Upper lobe of right lung (tissue), 1 donor: ENCODE measurements around the gene FRY. TPM values are rescaled to one million over a fixed set of nuclear protein-coding genes. Genes with fewer than 3 reads are reported as not detected.

Source experiments
- ATAC-seq: fragments of 200-7000 bp; cut with Tn5 transposase; one replicate; pipeline ENCODE4 v1.9.1; 2020; ENCODE audit warnings: mild to moderate bottlenecking, moderate library complexity
- DNase-seq: peaks from one replicate; pipeline ENCODE4 v3.0.0-alpha.2; 2020
- H3K27ac ChIP-seq: fragments of 200-600 bp; one replicate; pipeline ENCODE4 v1.8.0; 2022
- H3K27me3 ChIP-seq: fragments of 200-600 bp; one replicate; pipeline ENCODE4 v1.8.0; 2022; ENCODE audit warnings: mild to moderate bottlenecking
- H3K36me3 ChIP-seq: fragments of 200-600 bp; one replicate; pipeline ENCODE4 v1.8.0; 2022
- H3K4me1 ChIP-seq: fragments of 200-600 bp; one replicate; pipeline ENCODE4 v1.8.0; 2022
- H3K4me3 ChIP-seq: fragments of 200-600 bp; one replicate; pipeline ENCODE4 v1.8.0; 2022; ENCODE audit warnings: mild to moderate bottlenecking
- H3K9me3 ChIP-seq: fragments of 200-600 bp; one replicate; pipeline ENCODE4 v1.8.0; 2022
- CTCF ChIP-seq: fragments of 200-600 bp; IDR thresholded peaks from one replicate; pipeline ENCODE4 v1.8.0; 2022; ENCODE audit warnings: antibody characterized with exemption
- intact Hi-C: fragments of 100-400 bp; cut with DNase I; formaldehyde crosslinking; loops from one replicate; pipeline ENCODE4 v1.11.0; 2022
- total RNA-seq: library from RNA; stranded (reverse); fragmentation: NEBNext Ultra II Directional; extraction: Animal tissue kit (Norgen Biotek cat#: 25700); gene quantifications from one replicate; pipeline ENCODE4 v1.2.1, GENCODE V29; 2021
- donor health status: DM: no; HTN: yes; CAD: no; lungs with severe emphysema.

Gene FRY
- total RNA-seq, 1 donor from 2014 or later = 76.6 TPM

GRCh38 chr13:32211813-32212212 is 180.2 kb downstream of the FRY start:
- H3K27me3 ChIP-seq = no peaks in the 10 kb centered on the region
- no peak overlapping the region for H3K4me3 ChIP-seq
- H3K27ac ChIP-seq = no peak overlapping the region
- H3K9me3 ChIP-seq = no peaks in the 10 kb centered on the region
- H3K4me1 ChIP-seq = no peaks in the 10 kb centered on the region
- peak; percentile 43 for ATAC-seq
- no peak for TF ChIP-seq CTCF
- intact Hi-C loops = no loop called here
- DNase-seq = no peak
- peaks cover 9% of the 10 kb centered on the region for H3K36me3 ChIP-seq

GRCh38 chr13:32212421-32212820 is 180.8 kb downstream of the FRY start:
- Histone ChIP-seq H3K36me3 (peaks cover 9% of the 10 kb centered on the region), H3K4me1 (no peaks in the 10 kb centered on the region), H3K9me3 (no peaks in the 10 kb centered on the region), H3K4me3 (no peak overlapping the region), H3K27me3 (no peaks in the 10 kb centered on the region), H3K27ac (no peak overlapping the region)
- ATAC-seq (no peak), DNase-seq (no peak)
- intact Hi-C loops = no loop called here
- TF ChIP-seq CTCF = no peak

GRCh38 chr13:32213626-32214025 is 182.1 kb downstream of the FRY start:
- DNase-seq (no peak), ATAC-seq (no peak)
- intact Hi-C loops = no loop called here
- Histone ChIP-seq H3K36me3 (peaks cover 9% of the 10 kb centered on the region), H3K27ac (no peak overlapping the region), H3K4me1 (no peaks in the 10 kb centered on the region), H3K9me3 (no peaks in the 10 kb centered on the region), H3K27me3 (no peaks in the 10 kb centered on the region), H3K4me3 (no peak overlapping the region)
- TF ChIP-seq CTCF = no peak

GRCh38 chr13:32214071-32214470 is 182.5 kb downstream of the FRY start:
- Histone ChIP-seq H3K4me1 (no peaks in the 10 kb centered on the region), H3K36me3 (peaks cover 6% of the 10 kb centered on the region), H3K9me3 (no peaks in the 10 kb centered on the region), H3K4me3 (no peak overlapping the region), H3K27ac (no peak overlapping the region), H3K27me3 (no peaks in the 10 kb centered on the region)
- no peak for TF ChIP-seq CTCF
- ATAC-seq (no peak), DNase-seq (no peak)
- intact Hi-C loops = no loop called here

- Histone ChIP-seq H3K36me3 (peaks cover 5% of the 10 kb centered on the region), H3K9me3 (no peaks in the 10 kb centered on the region), H3K27ac (no peak overlapping the region), H3K27me3 (no peaks in the 10 kb centered on the region), H3K4me1 (no peaks in the 10 kb centered on the region), H3K4me3 (no peak overlapping the region)
- intact Hi-C loops = no loop called here
- ATAC-seq = no peak
- no peak for TF ChIP-seq CTCF
- no peak for DNase-seq
Observed at GRCh38 chr13:32216281-32216680, 184.7 kb downstream of the FRY start.

GRCh38 chr13:32222046-32222676 is 190.6 kb downstream of the FRY start:
- no peak for TF ChIP-seq CTCF

More at GRCh38 chr13:32222046-32222676, 190.6 kb downstream of the FRY start:
- Histone ChIP-seq H3K27me3 (no peaks in the 10 kb centered on the region), H3K4me1 (no peaks in the 10 kb centered on the region), H3K27ac (no peak overlapping the region), H3K9me3 (no peaks in the 10 kb centered on the region), H3K4me3 (no peak overlapping the region), H3K36me3 (peaks cover 17% of the 10 kb centered on the region)
- no peak for ATAC-seq
- intact Hi-C loops = no loop called here
- DNase-seq = no peak
